ENCODE data around the gene COL20A1.

COL20A1 gene

GRCh38 chr20:63282946-63283345 lies 10.0 kb upstream of the COL20A1 start:
- no peak for DNase-seq (ENCODE audit: extremely low read depth, low read depth)
- no peak overlapping the region for H3K4me3 ChIP-seq (replicated peaks; ENCODE audit: low read depth, low read length)
- TF ChIP-seq CTCF (IDR thresholded peaks at IDR 0.05; ENCODE audit: low read depth, low read length, missing control alignments), result no peak

- DNase-seq (ENCODE audit: extremely low read depth, low read depth), result no peak
- no peak overlapping the region for H3K4me3 ChIP-seq (replicated peaks; ENCODE audit: low read depth, low read length)
- TF ChIP-seq CTCF (IDR thresholded peaks at IDR 0.05; ENCODE audit: low read depth, low read length, missing control alignments), result no peak
Observed at GRCh38 chr20:63283397-63284082, 9.4 kb upstream of the COL20A1 start.

GRCh38 chr20:63284083-63284440 lies 8.9 kb upstream of the COL20A1 start:
- TF ChIP-seq CTCF (IDR thresholded peaks at IDR 0.05; ENCODE audit: low read depth, low read length, missing control alignments), result no peak
- no peak overlapping the region for H3K4me3 ChIP-seq (replicated peaks; ENCODE audit: low read depth, low read length)
- no peak for DNase-seq (ENCODE audit: extremely low read depth, low read depth)

GRCh38 chr20:63284544-63284949 lies 8.4 kb upstream of the COL20A1 start:
- TF ChIP-seq CTCF (IDR thresholded peaks at IDR 0.05; ENCODE audit: low read depth, low read length, missing control alignments), result no peak
- DNase-seq (ENCODE audit: extremely low read depth, low read depth), result no peak

GRCh38 chr20:63284981-63285524 lies 7.9 kb upstream of the COL20A1 start:
- no peak for TF ChIP-seq CTCF (IDR thresholded peaks at IDR 0.05; ENCODE audit: low read depth, low read length, missing control alignments)

More at GRCh38 chr20:63284544-63284949, 8.4 kb upstream of the COL20A1 start:
- H3K4me3 ChIP-seq (replicated peaks; ENCODE audit: low read depth, low read length), result no peak overlapping the region

GRCh38 chr20:63285636-63286615 lies 7.1 kb upstream of the COL20A1 start:
- H3K4me3 ChIP-seq (replicated peaks; ENCODE audit: low read depth, low read length), result no peak overlapping the region
- TF ChIP-seq CTCF (IDR thresholded peaks at IDR 0.05; ENCODE audit: low read depth, low read length, missing control alignments), result no peak
- DNase-seq (ENCODE audit: extremely low read depth, low read depth), result no peak

More at GRCh38 chr20:63284981-63285524, 7.9 kb upstream of the COL20A1 start:
- DNase-seq (ENCODE audit: extremely low read depth, low read depth), result no peak
- H3K4me3 ChIP-seq (replicated peaks; ENCODE audit: low read depth, low read length), result no peak overlapping the region

Data from HFF-Myc (cell line).